Fibroblast of skin of scalp (primary cell): Measurements from ENCODE around the gene JAZF1.

ENCODE experiments used
- DNase-seq: peaks from one replicate; pipeline ENCODE4 v3.0.0-alpha.2; 2013

The JAZF1 gene

DNA sequence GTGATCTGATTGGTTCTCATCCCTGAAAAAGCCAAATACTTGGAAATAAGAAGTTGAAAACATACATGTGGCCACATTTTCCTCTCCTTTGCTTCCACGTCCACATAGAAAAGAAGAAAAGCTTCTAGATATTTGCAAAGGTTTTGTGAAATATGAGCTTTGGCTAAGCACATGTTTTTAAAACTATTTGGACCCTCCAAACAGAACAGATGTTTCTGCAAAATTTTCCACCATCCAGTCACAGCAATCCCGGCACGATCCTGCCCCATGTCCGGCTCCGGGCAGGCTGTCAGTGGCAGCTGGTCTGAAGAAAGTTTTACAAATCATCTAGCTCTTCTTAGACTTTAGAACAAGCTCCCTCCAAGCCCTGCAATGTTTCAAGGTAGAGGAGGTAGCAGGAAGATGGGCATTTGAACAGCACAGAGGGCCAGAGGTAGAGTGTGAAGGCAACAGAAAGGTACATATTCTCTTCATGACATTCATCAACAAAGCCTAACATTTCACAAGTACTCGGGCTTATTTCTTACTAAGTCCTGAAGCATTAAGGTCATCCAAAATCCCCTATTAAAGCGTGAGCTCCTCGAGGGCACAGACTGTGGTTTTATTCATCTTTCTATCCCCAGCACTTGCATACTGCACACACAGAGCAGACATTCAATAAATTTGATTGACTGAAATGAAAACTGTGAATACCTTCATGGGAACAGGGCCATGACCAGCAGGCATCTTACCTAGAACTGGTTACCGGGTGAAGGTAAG, 110.1 kb downstream of the JAZF1 start:
- peak; percentile 16 for DNase-seq

GRCh38 chr7:28069807-28070206, 110.8 kb downstream of the JAZF1 start:
- DNase-seq: peak; percentile 73

- DNase-seq: no peak
Measured at GRCh38 chr7:28069388-28069787, 111.2 kb downstream of the JAZF1 start.

GRCh38 chr7:28068811-28069216, 111.8 kb downstream of the JAZF1 start:
- DNase-seq: peak; percentile 83

DNA sequence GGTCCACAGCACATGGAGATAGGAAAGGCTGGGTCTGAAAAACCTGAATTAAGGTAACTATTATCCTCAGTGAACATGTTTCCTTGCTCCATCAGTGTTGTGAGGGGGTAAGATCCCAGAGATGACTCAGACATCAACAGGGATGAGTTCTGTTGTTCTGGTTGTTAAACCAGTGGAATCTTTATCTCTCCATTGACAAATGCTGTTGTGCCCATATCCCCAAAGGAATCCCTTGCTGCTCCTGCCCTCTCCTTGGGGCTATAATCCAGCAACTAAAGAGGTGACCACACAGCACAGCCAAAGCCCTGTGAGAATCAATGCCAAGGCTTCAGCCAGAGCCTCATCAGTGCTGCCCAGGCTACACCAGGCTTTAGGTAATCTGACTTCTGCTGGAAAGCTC, 113.4 kb downstream of the JAZF1 start:
- no peak for DNase-seq

DNA sequence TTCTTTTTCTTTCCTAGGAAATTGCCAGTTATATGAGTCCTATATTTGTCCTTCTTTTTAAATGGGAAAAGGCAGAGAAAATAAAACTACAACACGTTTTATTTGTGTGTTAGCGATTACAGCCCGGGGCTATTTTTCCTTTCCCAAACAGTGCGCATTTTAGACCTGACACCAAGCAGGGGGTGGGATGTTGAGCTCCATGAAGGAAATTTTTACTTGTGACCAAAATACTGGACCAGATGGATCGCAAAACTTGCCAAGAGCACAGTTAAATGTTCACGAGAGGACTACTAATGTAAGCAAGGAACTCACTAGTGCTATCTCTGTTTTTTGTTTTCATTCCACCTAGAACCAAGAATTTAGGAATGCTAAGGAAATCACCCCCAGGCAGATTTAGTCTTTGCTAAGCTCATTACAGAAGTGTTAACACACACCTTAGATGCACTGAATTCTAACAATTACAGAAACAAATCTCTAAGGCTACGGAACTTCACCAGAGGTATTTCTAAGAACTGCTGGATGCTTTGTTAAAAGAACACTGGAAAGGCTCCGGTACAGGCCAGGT, 114.8 kb downstream of the JAZF1 start:
- DNase-seq: no peak

DNA sequence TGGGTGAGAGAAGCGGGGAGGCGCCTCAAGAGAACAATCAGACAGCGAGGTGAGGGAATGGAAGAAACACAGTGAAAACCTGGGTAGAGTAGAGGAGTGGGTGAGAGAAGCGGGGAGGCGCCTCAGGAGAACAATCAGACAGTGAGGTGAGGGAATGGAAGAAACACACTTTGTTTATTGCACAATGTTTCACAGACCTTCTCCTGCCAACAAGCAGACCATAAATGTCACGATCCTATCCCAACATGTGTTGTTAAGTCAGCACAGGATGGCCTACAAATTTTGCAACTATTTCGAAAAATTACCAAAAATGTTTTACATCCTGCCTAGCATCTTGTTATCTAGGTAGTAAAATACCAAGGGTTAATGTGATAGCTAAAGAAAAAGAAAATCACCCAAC, 115.3 kb downstream of the JAZF1 start:
- DNase-seq: no peak

GRCh38 chr7:28064437-28064836, 116.2 kb downstream of the JAZF1 start:
- no peak for DNase-seq

DNA sequence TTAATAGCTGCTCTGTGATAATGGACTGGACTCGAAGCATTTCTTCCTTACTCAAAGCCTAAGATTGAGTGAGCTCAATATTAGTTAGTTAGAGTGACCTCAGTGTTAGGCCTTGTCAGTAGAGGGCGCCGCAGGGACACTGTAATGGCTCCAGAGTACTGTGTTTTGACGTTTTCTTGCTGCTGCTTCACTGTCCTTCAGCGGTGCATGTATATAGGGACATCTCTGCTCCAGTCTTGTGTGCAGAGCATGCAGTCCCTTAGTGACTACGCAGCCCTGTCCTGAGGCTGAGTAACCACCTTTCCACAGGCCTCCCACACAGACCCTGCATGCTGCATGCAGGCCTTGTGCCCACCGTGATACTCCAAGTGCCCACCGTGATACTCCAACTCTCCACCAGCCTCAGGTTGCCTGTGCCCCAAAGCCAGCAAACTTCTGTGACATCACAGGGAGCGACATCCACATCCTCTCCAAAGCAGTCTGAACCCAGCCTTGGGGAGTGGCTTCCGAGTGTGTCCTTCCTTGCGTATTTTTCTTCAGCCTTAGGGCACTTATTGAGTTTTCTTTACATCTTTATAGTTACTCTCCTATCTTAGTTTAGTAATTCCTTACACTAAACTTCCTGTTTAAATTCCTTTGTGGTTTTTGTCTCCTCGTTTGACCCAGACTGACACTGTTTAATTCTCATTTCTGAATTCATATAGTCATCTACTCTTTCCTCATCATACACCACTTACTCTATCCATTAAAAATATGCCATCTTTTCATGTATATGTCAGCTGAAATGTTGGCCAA, 118.2 kb downstream of the JAZF1 start:
- DNase-seq: peak; percentile 73

DNA sequence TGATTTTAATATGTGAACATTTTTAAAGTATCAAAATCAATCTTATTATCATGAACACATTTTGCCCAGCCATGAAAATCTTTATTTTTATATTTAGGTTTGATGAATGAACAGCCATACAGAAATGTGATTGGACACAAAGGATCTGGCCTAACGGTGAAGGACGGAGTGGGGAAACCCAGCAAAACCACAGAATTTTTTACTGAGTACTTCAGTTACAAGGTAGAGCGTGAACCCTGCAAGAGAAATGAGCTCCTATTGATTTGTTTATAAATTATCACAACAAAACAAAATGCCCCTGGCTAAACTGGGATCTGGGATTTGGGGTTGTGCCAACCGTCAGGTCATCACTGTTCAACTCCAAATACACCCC, 118.8 kb downstream of the JAZF1 start:
- DNase-seq: no peak

GRCh38 chr7:28060371-28060950, 120.1 kb downstream of the JAZF1 start:
- no peak for DNase-seq

DNA sequence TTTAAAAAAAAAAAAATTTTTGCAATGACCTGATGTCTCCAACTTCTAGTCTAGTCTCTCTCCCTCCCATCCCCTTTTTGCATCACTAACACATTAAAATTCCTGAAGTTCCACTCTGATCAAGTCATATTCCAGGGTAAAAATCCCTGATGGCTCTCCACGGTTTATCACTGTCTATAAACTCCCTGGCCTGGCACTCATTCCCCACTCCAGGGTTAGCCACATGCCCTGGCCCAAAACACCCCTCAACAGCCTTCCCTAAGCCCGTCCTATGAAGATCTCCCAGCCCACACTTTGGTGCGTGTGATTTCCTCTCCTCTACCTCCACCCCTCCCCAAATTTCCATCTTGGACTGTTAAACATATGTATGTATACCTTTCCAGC, 125.4 kb downstream of the JAZF1 start:
- peak; percentile 69 for DNase-seq

GRCh38 chr7:28054531-28055160, 125.9 kb downstream of the JAZF1 start:
- no peak for DNase-seq

GRCh38 chr7:28052933-28053332, 127.7 kb downstream of the JAZF1 start:
- peak; percentile 55 for DNase-seq

DNA sequence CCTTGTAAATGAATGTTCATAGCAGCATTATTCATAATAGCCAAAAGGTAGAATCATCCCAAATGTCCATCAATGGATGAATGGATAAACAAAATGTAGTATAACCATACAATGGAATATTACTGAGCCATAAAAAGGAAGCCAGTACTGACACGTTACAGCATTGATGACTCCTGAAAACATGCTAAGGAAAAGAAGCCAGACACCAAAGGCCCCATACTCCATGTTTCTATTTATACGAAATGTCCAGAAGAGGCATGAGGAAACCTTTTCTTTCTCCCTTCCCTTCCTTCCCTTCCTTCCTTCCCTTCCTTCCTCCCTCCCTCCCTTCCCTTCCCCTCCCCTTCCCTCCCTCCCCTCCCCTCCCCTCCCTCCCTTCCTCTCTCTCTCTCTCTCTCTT, 131.9 kb downstream of the JAZF1 start:
- no peak for DNase-seq

DNA sequence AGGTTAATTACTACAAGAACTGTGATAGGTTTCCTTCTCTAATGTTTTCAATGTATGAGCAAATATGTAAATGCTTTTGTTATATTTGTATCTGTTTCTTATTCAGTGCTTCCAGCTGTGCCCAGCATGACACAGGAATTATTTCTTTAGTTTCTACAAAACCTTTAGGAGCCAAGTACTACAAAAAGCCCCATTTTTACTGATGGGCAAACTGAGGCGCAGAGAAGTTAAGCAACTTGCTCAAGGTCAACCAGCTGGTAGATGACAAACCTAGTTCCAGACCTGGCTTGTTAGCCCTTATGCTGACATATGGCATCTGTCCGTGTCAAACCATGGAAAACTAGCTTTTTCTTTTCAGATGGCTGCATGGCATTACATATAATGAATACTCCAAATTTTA, 134.6 kb downstream of the JAZF1 start:
- DNase-seq: no peak

DNA sequence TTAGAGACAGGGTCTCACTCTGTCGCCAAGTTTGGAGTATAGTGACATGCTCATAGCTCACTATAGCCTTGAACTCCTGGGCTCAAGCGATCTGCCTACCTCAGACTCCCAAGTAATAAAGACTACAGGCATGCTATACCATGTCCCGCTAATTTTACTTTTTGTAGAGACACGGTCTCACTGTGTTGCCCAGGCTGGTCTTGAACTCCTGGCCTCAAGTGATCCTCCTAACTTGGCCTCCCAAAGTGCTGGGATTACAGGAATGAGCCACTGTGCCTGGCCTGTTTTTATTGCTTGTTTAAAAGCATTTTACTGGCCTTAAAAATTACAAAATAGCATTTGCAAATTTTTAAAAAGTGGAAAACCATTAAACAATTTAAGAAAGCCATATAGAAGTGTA, 135.0 kb downstream of the JAZF1 start:
- no peak for DNase-seq

DNA sequence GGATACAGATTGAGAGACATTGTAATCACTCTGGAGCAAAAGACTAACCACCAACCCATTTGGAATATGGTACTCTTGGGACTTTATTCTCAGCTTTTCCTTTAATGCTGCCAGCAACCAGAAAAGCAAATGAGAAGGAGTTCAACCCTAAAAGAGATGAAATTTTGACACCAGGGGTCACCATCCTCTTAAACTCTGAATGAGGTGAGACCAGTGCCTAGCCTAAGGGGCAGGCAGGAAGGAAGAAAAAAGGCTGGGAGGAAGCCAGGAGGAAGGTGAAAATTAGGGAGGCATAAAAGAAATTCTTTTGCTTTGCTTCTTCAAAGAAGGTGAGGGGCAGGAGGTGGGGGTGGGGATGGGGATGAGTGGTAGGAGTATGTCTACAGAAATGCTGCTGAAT, 135.8 kb downstream of the JAZF1 start:
- DNase-seq: no peak

GRCh38 chr7:28042721-28043120, 137.9 kb downstream of the JAZF1 start:
- no peak for DNase-seq

DNA sequence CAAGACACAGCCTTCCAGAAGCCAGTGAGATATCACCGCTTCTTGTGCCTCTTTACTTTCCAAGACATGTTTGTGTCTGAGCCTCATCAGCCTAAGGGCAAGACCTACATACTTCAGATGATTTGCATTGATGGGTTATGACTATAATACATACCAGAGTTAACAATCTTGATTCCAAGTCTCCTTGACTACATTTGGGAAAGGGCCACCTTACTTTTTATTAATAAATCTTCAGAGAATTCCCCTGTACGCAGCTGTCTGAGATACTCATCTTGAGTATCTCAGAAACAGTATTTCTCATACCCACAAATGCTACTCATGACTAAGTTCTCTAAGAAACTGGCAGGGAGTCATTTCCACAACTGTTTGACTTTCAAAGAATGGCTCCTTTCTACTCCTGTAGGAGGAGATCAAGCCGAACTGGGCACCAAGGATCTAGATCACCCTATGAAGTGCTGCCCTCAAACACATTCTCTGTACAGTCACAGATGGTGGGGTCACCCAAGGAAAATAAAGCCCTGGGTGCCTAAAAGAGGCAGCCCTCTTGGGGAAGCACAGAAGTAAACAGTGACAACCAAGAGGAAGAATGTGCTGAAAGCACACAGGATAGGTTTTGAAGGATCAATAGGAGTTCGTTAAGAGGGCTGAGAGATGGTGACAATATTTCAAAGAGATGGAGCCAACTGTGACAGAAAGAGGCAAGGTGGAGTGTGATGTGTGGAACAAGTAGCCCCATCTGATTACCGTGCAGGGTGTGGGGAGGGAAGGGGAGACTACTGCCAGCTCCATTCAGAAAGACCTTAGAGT, 138.9 kb downstream of the JAZF1 start:
- peak; percentile 96 for DNase-seq

DNA sequence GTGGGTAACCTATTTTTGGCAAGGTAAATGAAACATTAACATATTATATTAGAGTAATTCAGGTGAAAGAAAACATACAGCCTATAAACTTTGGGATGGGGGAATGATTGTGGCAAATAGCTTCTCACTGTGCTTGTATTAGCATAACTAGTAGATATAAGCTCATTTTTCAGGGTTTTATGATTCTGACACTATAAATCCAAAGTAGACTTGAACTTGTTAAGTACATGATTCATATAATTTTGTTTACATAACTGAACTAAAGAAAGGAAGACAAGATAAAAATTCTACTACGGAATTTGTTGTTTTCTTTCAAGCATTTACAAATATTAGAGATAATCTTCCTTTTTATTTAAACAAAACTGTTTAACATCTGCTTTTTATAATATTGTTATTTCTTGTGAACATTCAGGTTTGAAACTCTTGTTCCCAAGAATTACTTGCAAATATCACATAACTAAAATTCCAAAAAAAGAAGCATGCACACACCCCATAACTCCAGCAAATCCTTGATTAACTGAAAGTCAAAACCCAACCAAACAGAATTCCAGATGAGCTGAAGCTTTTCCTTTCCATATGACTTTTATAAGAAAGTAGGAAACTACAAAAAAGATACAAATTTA, 142.3 kb downstream of the JAZF1 start:
- DNase-seq: peak; percentile 55
